Measurements from ENCODE around the gene ANKRD10. TPM values are rescaled to one million over a fixed set of nuclear protein-coding genes. Genes with fewer than 3 reads are reported as not detected.

ANKRD10 gene
- total and polyA plus RNA-seq, 10 of the 15 experiments (the other 5 are each of a cell fraction or from before 2014, with no cell fraction given) = 47.1 to 199 (median 97.2) TPM

- intact Hi-C loops (cut with micrococcal nuclease; ENCODE audit: unreplicated experiment) = no loop called here
- Histone ChIP-seq H3K4me1 (ENCODE audit: control insufficient read depth, insufficient read depth, low read length) (no peaks in the 10 kb centered on the region), H3K9ac (ENCODE audit: control insufficient read depth, insufficient read depth, low read length) (no peak overlapping the region), H3K27ac (ENCODE audit: control insufficient read depth, insufficient read depth) (no peak overlapping the region), H3K4me3 (no peak overlapping the region), H3K9me3 (replicated peaks; ENCODE audit: control insufficient read depth, insufficient read depth, low read length) (no peaks in the 10 kb centered on the region; the same call in 2 of the 3 replicates), H4K20me1 (ENCODE audit: control insufficient read depth, insufficient read depth) (no peaks in the 10 kb centered on the region), H3K27me3 (replicated peaks in 1 of 2; ENCODE audit: control insufficient read depth in 2 of 2, insufficient read depth in 2 of 2, low read length in 1 of 2) (no peaks in the 10 kb centered on the region), H3K36me3 (ENCODE audit: control insufficient read depth in 2 of 2, insufficient read depth in 2 of 2, low read length in 1 of 2) (no peaks in the 10 kb centered on the region), H2AFZ (ENCODE audit: control insufficient read depth, low read depth, low read length) (no peak overlapping the region), H3K79me2 (ENCODE audit: control insufficient read depth, insufficient read depth, low read length) (no peaks in the 10 kb centered on the region), H3K4me2 (ENCODE audit: control insufficient read depth, insufficient read depth) (no peak overlapping the region)
- in situ Hi-C loops (cut with MboI) = no loop called here
- ChIA-PET CTCF (no interaction called here), RAD21 (ENCODE audit: unreplicated experiment) (no interaction called here), SMC1A (ENCODE audit: uncharacterized antibody, unreplicated experiment) (no interaction called here), POLR2A (no interaction called here)
- no TSS peak for BruUV-seq (replicated peaks)
- DNase-seq (ENCODE audit: low read depth, low spot score) (no peak), FAIRE-seq (no peak), ATAC-seq (no peak)
- no peak for TF ChIP-seq MYC (IDR thresholded peaks at IDR 0.05; ENCODE audit: insufficient read depth, insufficient read length, insufficient replicate concordance, low read length, severe bottlenecking)
- no peak for TF ChIP-seq POU2F2 (IDR thresholded peaks at IDR 0.05; ENCODE audit: borderline replicate concordance, low read depth, low read length)
- TF ChIP-seq, protein P1, sequence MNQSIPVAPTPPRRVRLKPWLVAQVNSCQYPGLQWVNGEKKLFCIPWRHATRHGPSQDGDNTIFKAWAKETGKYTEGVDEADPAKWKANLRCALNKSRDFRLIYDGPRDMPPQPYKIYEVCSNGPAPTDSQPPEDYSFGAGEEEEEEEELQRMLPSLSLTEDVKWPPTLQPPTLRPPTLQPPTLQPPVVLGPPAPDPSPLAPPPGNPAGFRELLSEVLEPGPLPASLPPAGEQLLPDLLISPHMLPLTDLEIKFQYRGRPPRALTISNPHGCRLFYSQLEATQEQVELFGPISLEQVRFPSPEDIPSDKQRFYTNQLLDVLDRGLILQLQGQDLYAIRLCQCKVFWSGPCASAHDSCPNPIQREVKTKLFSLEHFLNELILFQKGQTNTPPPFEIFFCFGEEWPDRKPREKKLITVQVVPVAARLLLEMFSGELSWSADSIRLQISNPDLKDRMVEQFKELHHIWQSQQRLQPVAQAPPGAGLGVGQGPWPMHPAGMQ (IDR thresholded peaks at IDR 0.05; ENCODE audit: borderline replicate concordance) = no peak
- no peak for TF ChIP-seq IRF3 (IDR thresholded peaks at IDR 0.05)
- TF ChIP-seq TCF7 (IDR thresholded peaks at IDR 0.05; ENCODE audit: borderline replicate concordance) = no peak
- no peak for TF ChIP-seq RUNX3 (IDR thresholded peaks at IDR 0.05; ENCODE audit: low read length)
- 68% methylated on average over 13 of the region's 13 CpGs for WGBS (ENCODE audit: insufficient coverage, insufficient replicate concordance, low lambda C conversion rate, missing lambda C conversion rate)
Measured at GRCh38 chr13:110872034-110872767, 42.7 kb downstream of the ANKRD10 start.
